HG03066 (cell line): ENCODE measurements around the gene CES2.
"Not testable (repeated sequence)": the region's sequence is repeated elsewhere in the genome, so short reads cannot be mapped to it uniquely, and the experiment has no call there.

Source experiments
- ATAC-seq: cut with Tn5 transposase; IDR thresholded peaks from one replicate; pipeline ENCODE4 v1.9.1; 2021; ENCODE audit warnings: low read depth; ENCODE audit not compliant: unreplicated experiment

The CES2 gene

DNA sequence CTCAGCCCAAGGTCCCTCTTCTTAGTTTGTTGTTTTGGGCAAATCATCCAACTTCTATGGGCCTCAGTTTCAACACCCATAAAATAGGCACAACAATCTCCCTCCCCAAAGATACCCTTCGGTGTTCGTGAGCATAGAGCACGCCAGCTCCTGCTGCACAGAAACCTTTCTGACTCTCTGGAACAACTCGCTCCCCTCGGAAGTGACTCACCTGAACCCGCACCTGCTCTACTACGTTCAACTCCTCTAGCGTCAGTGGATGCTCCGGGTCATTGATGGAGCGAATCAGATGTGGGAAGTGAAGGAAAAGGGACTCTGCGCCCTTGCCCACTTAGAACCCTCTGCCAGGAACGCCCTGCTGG, 1.6 kb upstream of the CES2 start:
- ATAC-seq = peak; percentile 11

- peak; percentile 76 for ATAC-seq
Observed at GRCh38 chr16:66934138-66934838, 1.0 kb upstream of the CES2 start, which contains the start of gene CIAO2B. Gene CIAO2B (minus strand): TSS chr16:66934402. CDS start chr16:66934364, 38 bp downstream.

GRCh38 chr16:66934839-66935313, 440 bp upstream of the CES2 start:
- ATAC-seq = peak; percentile 27

- ATAC-seq = no peak
Observed at GRCh38 chr16:66936462-66936861, 1.1 kb downstream of the CES2 start.

DNA sequence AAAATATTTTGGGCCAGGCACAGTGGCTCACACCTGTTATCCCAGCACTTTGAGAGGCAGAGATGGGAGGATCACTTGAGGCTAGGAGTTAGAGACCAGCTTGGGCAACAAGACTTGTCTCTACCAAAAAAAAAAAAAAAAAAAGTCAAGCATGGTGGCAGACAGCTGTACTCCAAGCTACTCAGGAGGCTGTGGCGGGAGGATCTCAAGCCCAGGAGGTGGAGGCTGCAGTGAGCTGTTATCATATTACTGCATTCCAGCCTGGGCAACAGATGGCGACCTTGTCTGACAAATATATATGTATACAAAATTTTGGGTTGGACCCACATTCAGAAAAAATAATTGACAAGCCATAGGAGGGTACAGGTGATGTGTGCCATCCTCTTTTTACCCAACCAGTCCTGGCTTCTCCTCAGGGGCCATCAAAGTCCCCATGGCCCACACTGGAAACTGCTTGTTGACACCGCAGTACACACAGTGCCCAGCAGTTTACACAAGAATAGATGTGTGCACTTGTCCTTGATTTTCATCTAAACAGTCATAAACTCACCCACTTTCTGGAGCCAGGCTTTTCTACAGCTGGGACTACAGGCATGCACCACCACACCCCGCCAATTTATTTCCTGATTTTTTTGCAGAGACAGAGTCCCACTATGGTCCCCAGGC, 1.7 kb downstream of the CES2 start:
- ATAC-seq = no peak

GRCh38 chr16:66937725-66938337, 2.5 kb downstream of the CES2 start:
- ATAC-seq = no peak

DNA sequence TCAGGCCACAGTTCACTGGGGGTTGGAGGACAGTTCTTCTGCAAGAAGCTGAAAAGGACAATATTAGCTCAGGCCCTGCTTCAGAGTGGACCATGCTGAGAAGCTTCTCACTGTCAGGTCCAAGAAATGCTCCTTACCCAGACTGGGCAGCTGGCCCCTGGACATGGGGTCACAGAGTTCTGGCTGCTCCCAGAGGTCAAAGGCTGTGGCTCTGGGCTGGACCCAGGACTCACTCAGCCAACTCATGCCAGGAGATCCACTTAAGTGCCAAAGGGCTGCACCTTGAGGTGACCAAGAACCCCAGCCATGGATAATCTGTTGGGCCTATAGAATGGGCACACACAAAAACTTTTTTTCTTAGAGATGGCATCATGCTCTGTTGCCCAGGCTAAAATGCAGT, 4.0 kb downstream of the CES2 start:
- ATAC-seq = no peak

- ATAC-seq = no peak
Observed at GRCh38 chr16:66940236-66940635, 4.9 kb downstream of the CES2 start.

- no peak for ATAC-seq
Observed at GRCh38 chr16:66942981-66943380, 7.7 kb downstream of the CES2 start.

DNA sequence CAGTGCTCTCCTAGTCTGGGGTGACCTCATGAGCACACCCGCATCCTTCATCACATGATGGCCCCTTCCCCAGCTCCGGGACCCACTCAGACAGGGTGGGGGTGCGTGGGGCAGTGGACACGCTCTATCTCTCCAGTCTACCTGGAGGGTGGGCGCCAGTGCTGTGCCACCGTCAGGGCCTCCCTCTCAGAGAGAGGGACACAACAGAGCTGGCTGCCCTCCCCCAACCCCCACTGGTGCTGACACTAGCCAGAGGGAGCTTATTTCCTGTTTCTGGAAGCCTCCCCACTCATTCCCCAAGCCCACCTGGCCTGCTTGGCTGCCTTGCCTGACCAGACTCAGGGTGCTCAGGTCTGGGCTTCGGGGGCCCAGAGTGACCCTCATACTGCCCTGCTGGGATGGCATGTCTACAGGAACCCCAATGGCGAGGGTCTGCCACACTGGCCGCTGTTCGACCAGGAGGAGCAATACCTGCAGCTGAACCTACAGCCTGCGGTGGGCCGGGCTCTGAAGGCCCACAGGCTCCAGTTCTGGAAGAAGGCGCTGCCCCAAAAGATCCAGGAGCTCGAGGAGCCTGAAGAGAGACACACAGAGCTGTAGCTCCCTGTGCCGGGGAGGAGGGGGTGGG, 8.2 kb downstream of the CES2 start:
- ATAC-seq = no peak

DNA sequence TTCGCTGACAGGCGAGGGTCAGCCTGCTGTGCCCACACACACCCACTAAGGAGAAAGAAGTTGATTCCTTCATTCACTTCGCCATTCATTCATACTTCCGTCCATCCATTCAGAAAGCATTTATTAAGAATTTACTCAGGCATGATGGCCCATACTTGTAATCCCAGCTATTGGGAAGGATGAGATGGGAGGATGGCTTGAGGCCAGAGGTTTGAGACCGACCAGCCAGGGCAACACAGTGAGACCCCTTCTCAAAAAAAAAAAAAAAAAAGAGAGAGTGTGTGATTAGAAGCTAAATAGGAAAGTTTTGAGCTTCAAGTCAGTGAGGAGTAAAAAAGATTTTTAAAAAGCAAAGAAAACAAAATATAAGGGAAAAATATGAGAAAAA, 8.7 kb downstream of the CES2 start:
- no peak for ATAC-seq

- ATAC-seq = not testable (repeated sequence)
Observed at GRCh38 chr16:66944971-66945370, 9.7 kb downstream of the CES2 start.

GRCh38 chr16:66945939-66946338, 10.6 kb downstream of the CES2 start:
- no peak for ATAC-seq

GRCh38 chr16:66946541-66946940, 11.2 kb downstream of the CES2 start:
- no peak for ATAC-seq

DNA sequence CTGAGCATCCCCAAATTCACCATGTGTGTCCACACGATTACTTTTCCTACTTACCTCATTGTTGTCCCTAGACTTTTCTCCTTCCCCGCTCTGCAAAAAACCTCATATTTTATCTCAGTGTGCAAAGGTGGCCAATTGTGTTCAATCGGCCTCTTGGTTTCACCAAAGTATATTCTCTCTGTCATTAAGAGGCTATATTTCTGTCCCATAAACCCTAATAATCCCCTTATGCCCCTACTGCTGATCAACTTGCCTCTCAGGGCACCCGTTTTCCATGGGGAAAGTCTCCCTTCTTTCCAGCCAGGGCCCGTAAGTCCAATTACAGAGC, 11.6 kb downstream of the CES2 start:
- ATAC-seq = no peak

DNA sequence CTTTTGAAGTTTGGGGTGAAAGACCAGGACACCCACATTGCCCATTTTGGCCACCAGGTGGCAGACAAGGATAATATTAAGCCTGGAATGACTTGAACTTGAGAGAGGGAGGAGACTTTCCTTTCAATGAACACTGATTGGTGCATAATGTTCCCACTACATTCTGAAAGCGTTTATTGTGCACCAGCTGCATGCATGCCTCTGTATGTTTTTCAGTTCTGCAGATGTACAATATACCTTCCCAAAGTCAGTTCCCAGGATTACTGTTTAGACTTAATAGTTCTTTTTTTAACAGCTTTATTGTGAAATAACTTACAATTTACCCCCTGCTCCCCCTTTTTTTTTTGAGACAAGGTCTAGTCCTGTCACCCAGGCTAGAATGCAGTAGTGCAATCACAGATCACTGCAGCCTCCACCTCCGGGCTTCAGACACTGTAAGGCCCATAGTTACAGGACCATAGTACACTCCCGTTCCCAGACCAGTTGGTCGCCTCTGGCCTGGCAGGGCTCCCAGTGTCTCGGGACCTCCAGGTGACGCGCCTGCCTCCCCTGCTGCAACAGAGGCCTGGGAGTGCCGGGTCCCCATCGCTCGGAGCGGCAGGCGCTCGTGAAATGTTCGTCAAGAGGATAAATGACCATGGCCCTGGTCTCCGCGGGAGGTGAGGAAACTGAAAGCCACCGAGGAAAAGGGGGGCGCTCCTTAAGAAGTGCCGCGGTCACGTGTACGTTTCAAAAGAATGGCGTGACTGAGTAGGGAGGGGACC, 12.2 kb downstream of the CES2 start:
- ATAC-seq = no peak

- ATAC-seq = no peak
Observed at GRCh38 chr16:66948134-66948836, 13.0 kb downstream of the CES2 start.

GRCh38 chr16:66948837-66949225, 13.5 kb downstream of the CES2 start:
- no peak for ATAC-seq

DNA sequence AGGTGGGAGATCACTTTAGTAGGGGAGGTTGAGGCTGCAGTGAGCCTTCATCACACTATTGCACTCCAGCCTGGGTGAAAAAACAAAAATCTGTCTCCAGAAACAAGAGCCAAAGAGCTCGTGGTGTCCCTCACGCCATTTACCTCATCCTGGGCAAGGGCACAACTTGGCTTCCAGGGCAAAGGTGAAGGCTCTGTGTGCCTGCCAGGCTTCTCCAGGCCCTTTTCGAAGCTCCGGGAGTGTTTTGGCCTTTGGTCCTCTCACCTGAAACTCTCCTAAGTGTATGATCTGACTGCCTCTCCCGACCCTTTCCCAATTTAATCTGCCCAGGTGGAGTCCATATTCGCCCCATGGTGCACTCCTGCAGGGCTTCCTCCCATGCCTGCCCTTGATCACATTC, 14.2 kb downstream of the CES2 start:
- ATAC-seq = no peak

DNA sequence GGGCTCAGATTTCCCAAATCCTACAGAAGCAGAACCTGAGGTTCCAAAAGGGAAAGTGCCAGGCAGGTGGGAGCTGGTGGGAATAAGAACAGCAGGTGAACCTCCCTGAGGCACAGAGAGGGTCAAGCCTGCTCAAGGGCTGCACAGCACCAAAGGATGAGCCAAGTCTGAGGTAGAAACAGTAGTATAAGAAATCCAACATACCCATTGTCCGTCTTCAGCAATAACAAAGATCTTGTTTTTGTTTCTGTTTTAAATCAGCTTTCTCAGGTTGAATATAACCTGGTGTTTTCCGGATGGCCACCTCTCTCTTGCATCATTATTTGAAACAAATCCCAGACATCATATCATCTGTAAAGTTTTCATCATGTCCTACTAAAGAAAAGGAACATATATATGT, 15.1 kb downstream of the CES2 start:
- ATAC-seq = no peak
